ENCODE data around the gene VTI1A.
A peak's percentile ranks its signal among the peaks of the same experiment; 100 is the strongest.
"Not testable (repeated sequence)": the region's sequence is repeated elsewhere in the genome, so short reads cannot be mapped to it uniquely, and the experiment has no call there.

Gene VTI1A

GRCh38 chr10:112835944-112836451 lies 389.0 kb downstream of the VTI1A start:
- DNase-seq (ENCODE audit: low spot score), result no peak

GRCh38 chr10:112838784-112839481 lies 391.9 kb downstream of the VTI1A start:
- DNase-seq (ENCODE audit: low spot score), result no peak

- DNase-seq (ENCODE audit: low spot score), result no peak
These were observed 393.1 kb downstream of the VTI1A start for GRCh38 chr10:112839928-112840654.

- peak; percentile 29 for DNase-seq (ENCODE audit: low spot score)
These were observed 394.5 kb downstream of the VTI1A start for GRCh38 chr10:112841549-112841948.

GRCh38 chr10:112842832-112843360 lies 395.9 kb downstream of the VTI1A start:
- no peak for DNase-seq (ENCODE audit: low spot score)

GRCh38 chr10:112843623-112844022 lies 396.6 kb downstream of the VTI1A start:
- no peak for DNase-seq (ENCODE audit: low spot score)

GRCh38 chr10:112844681-112845544 lies 397.9 kb downstream of the VTI1A start:
- DNase-seq (ENCODE audit: low spot score), result no peak

GRCh38 chr10:112847778-112848177 lies 400.8 kb downstream of the VTI1A start:
- DNase-seq (ENCODE audit: low spot score), result no peak

- no peak for DNase-seq (ENCODE audit: low spot score)
These were observed 401.2 kb downstream of the VTI1A start for GRCh38 chr10:112848228-112848627.

GRCh38 chr10:112848868-112849430 lies 401.9 kb downstream of the VTI1A start:
- DNase-seq (ENCODE audit: low spot score), result no peak

GRCh38 chr10:112849546-112849945 lies 402.5 kb downstream of the VTI1A start:
- DNase-seq (ENCODE audit: low spot score), result no peak

GRCh38 chr10:112851181-112851580 lies 404.2 kb downstream of the VTI1A start:
- DNase-seq (ENCODE audit: low spot score), result no peak

- no peak for DNase-seq (ENCODE audit: low spot score)
These were observed 404.7 kb downstream of the VTI1A start for GRCh38 chr10:112851588-112852211.

GRCh38 chr10:112852306-112852705 lies 405.3 kb downstream of the VTI1A start:
- DNase-seq (ENCODE audit: low spot score), result no peak

GRCh38 chr10:112855134-112855533 lies 408.1 kb downstream of the VTI1A start:
- no peak for DNase-seq (ENCODE audit: low spot score)

- no peak for DNase-seq (ENCODE audit: low spot score)
These were observed 410.5 kb downstream of the VTI1A start for GRCh38 chr10:112857493-112857892.

- DNase-seq (ENCODE audit: low spot score), result no peak
These were observed 412.1 kb downstream of the VTI1A start for GRCh38 chr10:112858986-112859651.

GRCh38 chr10:112859793-112860192 lies 412.8 kb downstream of the VTI1A start:
- no peak for DNase-seq (ENCODE audit: low spot score)

GRCh38 chr10:112863461-112863860 lies 416.4 kb downstream of the VTI1A start:
- DNase-seq (ENCODE audit: low spot score), result not testable (repeated sequence)
